ENCODE data around the gene LRIG1.

- TF ChIP-seq TCF4 (CRISPR knock-in tag; IDR thresholded peaks at IDR 0.05; ENCODE audit: borderline replicate concordance) = no peak
- TF ChIP-seq CREB5 (CRISPR knock-in tag; IDR thresholded peaks at IDR 0.05; ENCODE audit: low read depth) = no peak
- TF ChIP-seq ARNTL (CRISPR knock-in tag; IDR thresholded peaks at IDR 0.05; ENCODE audit: borderline replicate concordance, low read depth) = no peak
- no peak for TF ChIP-seq ZFP3 (CRISPR knock-in tag; IDR thresholded peaks at IDR 0.05)
- TF ChIP-seq OSR1 (CRISPR knock-in tag; IDR thresholded peaks at IDR 0.05) = no peak
- TF ChIP-seq ZC3H10 (CRISPR knock-in tag; IDR thresholded peaks at IDR 0.05) = no peak
- no peak for TF ChIP-seq CSDC2 (CRISPR knock-in tag; IDR thresholded peaks at IDR 0.05)
- TF ChIP-seq ZNF8 (CRISPR knock-in tag; IDR thresholded peaks at IDR 0.05) = no peak
- no peak for TF ChIP-seq PATZ1 (CRISPR knock-in tag; IDR thresholded peaks at IDR 0.05; ENCODE audit: borderline replicate concordance)
- TF ChIP-seq RARB (CRISPR knock-in tag; IDR thresholded peaks at IDR 0.05) = no peak
- TF ChIP-seq GLIS3 (CRISPR knock-in tag; IDR thresholded peaks at IDR 0.05) = no peak
- TF ChIP-seq TOX (CRISPR knock-in tag; IDR thresholded peaks at IDR 0.05; ENCODE audit: borderline replicate concordance) = no peak
Measured at GRCh38 chr3:66381626-66382025, 119.2 kb downstream of the LRIG1 start.
